A172 (cell line): ENCODE results near the gene FSIP1. TPM values are rescaled to one million over a fixed set of nuclear protein-coding genes. Genes with fewer than 3 reads are reported as not detected.

ENCODE experiments used
- total RNA-seq: library from RNA; depleted of rRNA; stranded (reverse); fragments of >200 nt; shearing (Covaris generic); gene quantifications from 2 replicates; pipeline ENCODE4 v1.2.3, GENCODE V29; 2014; rRNA removed

Gene FSIP1
- total RNA-seq, 1 experiment from 2014 or later, result 0.41 TPM

Other genes starting within 250 kb of the FSIP1 start
- 26.4 and 49.2 TPM in 2 replicates for gene THBS1, start 201.8 kb downstream of the FSIP1 start, total RNA-seq
- 60.0 and 65.6 TPM in 2 replicates for gene GPR176, start 137.4 kb upstream of the FSIP1 start, total RNA-seq
- 67.9 and 91.4 TPM in 2 replicates for gene EIF2AK4, start 151.3 kb upstream of the FSIP1 start, total RNA-seq